Muscle of arm (tissue), 12 donors: ENCODE measurements around the gene SERINC4. TPM values are rescaled to one million over a fixed set of nuclear protein-coding genes. Genes with fewer than 3 reads are reported as not detected.
"Not testable (repeated sequence)": the region's sequence is repeated elsewhere in the genome, so short reads cannot be mapped to it uniquely, and the experiment has no call there.

Experiments used
- DNase-seq: peaks from one replicate; pipeline ENCODE4 v3.0.0-alpha.2; 2013
- polyA plus RNA-seq, 12 donors: library from polyadenylated mRNA; unstranded; fragments of 120-200 nt; gene quantifications; one replicate each; pipeline ENCODE4 v1.2.1, GENCODE V29; 2013; ENCODE audit not compliant: insufficient read length in 12 of 12

The SERINC4 gene
- polyA plus RNA-seq, 12 donors, result 0.46 to 1.3 (median 0.89) TPM; not detected in 5

- DNase-seq, result no peak
Observed at GRCh38 chr15:43762824-43763223, 37.2 kb downstream of the SERINC4 start.

- no peak for DNase-seq
Observed at GRCh38 chr15:43751885-43752284, 48.1 kb downstream of the SERINC4 start.

- DNase-seq, result no peak
Observed at GRCh38 chr15:43749690-43750345, 50.2 kb downstream of the SERINC4 start.

- no peak for DNase-seq
Observed at GRCh38 chr15:43748376-43748775, 51.6 kb downstream of the SERINC4 start.

GRCh38 chr15:43746903-43747309 is 53.1 kb downstream of the SERINC4 start:
- not testable (repeated sequence) for DNase-seq

- peak; percentile 92 for DNase-seq
Observed at GRCh38 chr15:43746245-43746902, 53.6 kb downstream of the SERINC4 start, which contains the start of gene PDIA3. Gene PDIA3, plus strand, starts transcription at chr15:43746438. Its CDS starts 102 bp downstream, at chr15:43746540.

Other genes with a start within 250 kb of the SERINC4 start
- gene PPIP5K1, start 210.0 kb downstream of the SERINC4 start, polyA plus RNA-seq, result 10 to 100 TPM in 3 of 12 donors, 1 to 10 TPM in 8, not detected in 1; 4.9 to 22.9 (median 6.5) TPM
- gene CKMT1B, start 206.2 kb downstream of the SERINC4 start, polyA plus RNA-seq, result 1 to 10 TPM in 1 of 12 donors, under 1 TPM in 6, not detected in 5; 0.11 to 5.5 (median 0.21) TPM
- 1 to 10 TPM in 1 of 12 donors, under 1 TPM in 9, not detected in 2; 0.12 to 1.1 (median 0.48) TPM for gene STRC, start 181.4 kb downstream of the SERINC4 start, polyA plus RNA-seq
- gene CATSPER2, start 151.4 kb downstream of the SERINC4 start, polyA plus RNA-seq, result 1 to 10 TPM in 9 of 12 donors, under 1 TPM in 1, not detected in 2; 0.31 to 5.9 (median 1.3) TPM
- gene CKMT1A, start 106.4 kb downstream of the SERINC4 start, polyA plus RNA-seq, result 1 to 10 TPM in 1 of 12 donors, under 1 TPM in 3, not detected in 8; 0.18 to 5.3 (median 0.66) TPM
- 100 to 1,000 TPM in 11 of 12 donors, not detected in 1; 176 to 379 (median 252) TPM for gene PDIA3, start 53.8 kb downstream of the SERINC4 start, polyA plus RNA-seq
- gene ELL3, start 23.3 kb downstream of the SERINC4 start, polyA plus RNA-seq, result 1 to 10 TPM in 10 of 12 donors, not detected in 2; 1.7 to 6.3 (median 3.4) TPM
- 100 to 1,000 TPM in 11 of 12 donors, not detected in 1; 436 to 967 (median 514) TPM for gene SERF2, start 7.9 kb downstream of the SERINC4 start, polyA plus RNA-seq
- gene HYPK, start 379 bp upstream of the SERINC4 start, polyA plus RNA-seq, result 10 to 100 TPM in 4 of 12 donors, 1 to 10 TPM in 7, not detected in 1; 6.2 to 27.4 (median 8.1) TPM
- gene MFAP1, start 24.5 kb upstream of the SERINC4 start, polyA plus RNA-seq, result 10 to 100 TPM in 11 of 12 donors, not detected in 1; 28.4 to 45.2 (median 34.9) TPM
- gene WDR76, start 26.8 kb upstream of the SERINC4 start, polyA plus RNA-seq, result 10 to 100 TPM in 5 of 12 donors, 1 to 10 TPM in 6, not detected in 1; 5.8 to 21.5 (median 9.1) TPM